HL-60 (cell line): ENCODE measurements around the gene MLLT1.

Source experiments
- CTCF ChIP-seq: IDR thresholded peaks from one replicate; pipeline ENCODE4 v1.5.1; 2011; ENCODE audit warnings: low read length, control low read depth, inconsistent platforms; ENCODE audit not compliant: insufficient read depth
- GABPA ChIP-seq: IDR thresholded peaks from 2 replicates; pipeline ENCODE4 v1.6.1; 2012; ENCODE audit warnings: low read depth
- POLR2AphosphoS5 ChIP-seq: IDR thresholded peaks from 2 replicates; pipeline ENCODE4 v1.6.1; 2012; ENCODE audit warnings: low read depth
- REST ChIP-seq: IDR thresholded peaks from 2 replicates; pipeline ENCODE4 v1.6.1; 2012; ENCODE audit warnings: low read depth; ENCODE audit not compliant: insufficient replicate concordance

DNA sequence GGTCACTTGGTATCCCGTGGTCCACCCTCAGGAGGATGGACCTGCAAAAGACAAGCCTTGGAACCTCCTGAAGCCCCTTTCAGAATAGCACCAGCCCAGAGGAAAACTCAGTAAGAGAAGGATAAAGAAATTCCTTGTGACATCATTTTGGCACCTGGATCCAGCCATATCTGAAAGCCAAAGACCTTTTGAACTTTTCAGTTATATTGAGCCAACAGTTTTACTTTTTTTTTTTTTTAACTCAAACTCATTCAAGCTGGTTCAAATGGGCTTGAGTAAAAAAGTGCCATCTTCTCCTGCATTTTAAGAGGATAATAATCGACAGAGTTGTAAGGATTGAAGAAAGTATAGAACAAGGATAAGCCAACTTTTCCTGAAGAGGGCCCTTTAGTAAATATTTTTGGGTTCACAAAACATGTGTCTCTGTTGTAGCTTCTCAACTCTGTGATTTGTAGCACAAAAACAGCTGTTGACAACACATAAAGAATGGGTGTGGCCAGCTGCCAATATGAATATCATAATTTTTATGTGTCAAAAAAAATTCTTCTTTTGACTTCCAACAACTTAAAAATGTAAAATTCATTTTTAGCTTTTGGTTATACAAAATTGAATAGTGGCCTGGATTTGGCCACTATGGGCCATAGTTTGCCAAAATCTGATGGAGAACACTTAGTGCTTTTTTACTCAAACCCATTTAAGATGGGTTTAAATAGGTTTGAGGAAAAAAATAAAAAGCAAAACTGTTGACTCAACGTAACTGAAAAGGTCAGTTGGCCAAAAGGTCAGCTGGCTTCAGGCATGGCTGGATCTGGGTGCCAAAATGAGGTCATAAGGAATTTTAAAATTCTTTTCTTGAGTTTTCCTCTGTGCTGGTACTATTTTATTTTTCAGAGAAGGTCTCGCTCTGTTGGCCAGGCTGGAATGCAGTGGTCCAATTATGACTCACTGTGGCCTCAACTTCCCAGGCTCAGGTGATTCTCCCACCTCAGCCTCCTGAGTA is 93.6 kb downstream of the MLLT1 start:
- TF ChIP-seq CTCF = no peak
- TF ChIP-seq POLR2AphosphoS5 = no peak
- no peak for TF ChIP-seq GABPA
- no peak for TF ChIP-seq REST
